ENCODE data around the gene TP53INP2.

GRCh38 chr20:34746674-34747073, 42.5 kb downstream of the TP53INP2 start:
- TF ChIP-seq CTCF (conservative IDR thresholded peaks at IDR 0.05) (no peak), ZFX (IDR thresholded peaks at IDR 0.05) (no peak)

Measured in C4-2B (cell line).